ENCODE data around the gene ADIPOQ.
"Not testable (repeated sequence)": the region's sequence is repeated elsewhere in the genome, so short reads cannot be mapped to it uniquely, and the experiment has no call there.

The ADIPOQ gene

GRCh38 chr3:186842426-186843038 is at the start of gene ADIPOQ:
Gene ADIPOQ, plus strand, starts transcription at chr3:186842710. Its CDS starts 10,349 bp downstream, at chr3:186853059.
- DNase-seq = no peak

GRCh38 chr3:186798239-186798874 is 44.2 kb upstream of the ADIPOQ start:
- no peak for DNase-seq

DNA sequence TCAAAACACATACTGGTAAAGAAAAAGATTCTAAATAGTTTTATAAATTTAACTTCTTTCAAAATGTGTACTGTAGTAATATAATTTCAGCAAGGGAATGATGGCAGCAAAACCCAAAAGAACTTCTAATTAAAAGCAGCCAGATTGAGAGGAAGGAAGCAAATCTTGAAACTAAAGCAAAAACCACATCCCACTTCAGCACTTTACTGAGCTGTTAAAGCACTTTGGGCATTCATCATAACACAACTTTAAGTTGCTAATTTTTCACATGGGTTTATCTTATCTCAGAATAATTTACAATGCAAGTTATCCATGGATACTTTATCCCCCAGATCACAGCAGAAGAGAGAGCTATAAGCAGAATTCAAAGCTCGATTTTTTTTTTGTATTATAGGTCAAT is 42.2 kb upstream of the ADIPOQ start:
- no peak for DNase-seq

- no peak for DNase-seq
These were observed 39.8 kb upstream of the ADIPOQ start for GRCh38 chr3:186802701-186803100.

- not testable (repeated sequence) for DNase-seq
These were observed 39.1 kb upstream of the ADIPOQ start for GRCh38 chr3:186803447-186803846.

DNA sequence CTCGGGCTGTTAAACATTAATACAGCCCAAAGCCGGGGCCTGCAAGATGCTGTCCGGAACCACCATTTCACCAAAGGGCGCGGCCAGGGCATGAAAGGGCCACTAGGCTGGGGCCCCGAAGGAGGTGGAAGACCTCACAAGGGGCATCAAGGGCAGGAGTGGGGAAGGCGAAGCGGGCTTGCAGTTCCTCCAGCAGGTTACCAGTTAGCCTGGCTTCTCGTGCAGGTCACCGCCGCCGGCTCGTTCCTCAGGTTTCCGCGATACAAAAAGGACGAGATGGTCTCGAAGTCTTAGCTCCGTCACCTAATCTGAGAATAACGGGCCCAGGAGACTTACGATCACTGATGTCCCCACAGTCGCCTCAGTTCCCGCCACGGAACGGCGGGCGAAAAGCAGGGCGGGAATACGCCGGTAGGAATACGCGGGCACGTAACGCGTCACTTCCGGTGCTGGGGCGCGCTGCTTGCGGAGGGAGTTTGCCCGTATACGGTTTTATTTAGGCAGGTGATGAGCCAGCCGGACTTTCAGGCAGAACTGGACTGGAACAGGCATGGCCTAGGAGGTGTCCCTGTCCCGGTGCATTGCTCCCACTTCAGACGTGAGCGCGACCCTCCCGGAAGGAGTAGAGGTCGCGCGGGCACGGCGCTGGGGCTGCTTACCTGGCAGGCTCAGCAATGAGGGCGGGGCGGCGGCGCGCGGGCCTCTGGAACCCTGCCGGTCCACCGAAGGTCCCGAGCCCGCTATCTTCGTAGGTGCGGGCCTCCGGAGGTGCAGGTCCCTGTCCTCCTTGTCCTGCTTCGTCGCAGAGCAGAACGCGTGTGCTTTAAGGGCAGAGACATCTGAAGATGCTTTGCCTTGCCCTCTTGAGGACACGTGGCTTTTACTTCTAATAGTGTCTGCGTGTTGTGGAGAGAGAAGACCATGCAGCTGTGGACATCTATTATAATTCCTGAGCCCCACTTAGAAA is 36.1 kb upstream of the ADIPOQ start, which contains the start of gene RFC4:
Gene RFC4 (minus strand): TSS at position 394 of the 967 bp plus-strand sequence. CDS start 1,769 bp downstream, outside the sequence.
- DNase-seq = peak; percentile 52

DNA sequence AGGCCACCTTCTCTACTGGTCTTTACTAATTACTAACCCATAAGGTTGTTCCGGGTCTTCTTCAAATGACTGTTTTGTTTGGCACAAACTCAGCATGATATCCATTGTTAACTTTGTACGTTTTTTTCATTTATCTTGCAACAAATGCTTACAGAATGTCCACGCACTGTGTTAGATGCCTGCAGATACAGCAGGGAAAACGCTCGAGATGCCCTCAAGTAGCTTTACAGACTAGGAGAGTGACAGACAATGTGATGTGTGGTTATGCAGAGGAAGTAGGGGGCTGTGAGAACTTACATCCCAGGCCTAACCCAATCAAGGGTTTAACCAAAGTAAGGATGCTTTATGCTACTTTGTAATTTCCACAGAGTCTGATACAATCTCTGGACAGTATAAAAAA is 35.3 kb upstream of the ADIPOQ start:
- no peak for DNase-seq

DNA sequence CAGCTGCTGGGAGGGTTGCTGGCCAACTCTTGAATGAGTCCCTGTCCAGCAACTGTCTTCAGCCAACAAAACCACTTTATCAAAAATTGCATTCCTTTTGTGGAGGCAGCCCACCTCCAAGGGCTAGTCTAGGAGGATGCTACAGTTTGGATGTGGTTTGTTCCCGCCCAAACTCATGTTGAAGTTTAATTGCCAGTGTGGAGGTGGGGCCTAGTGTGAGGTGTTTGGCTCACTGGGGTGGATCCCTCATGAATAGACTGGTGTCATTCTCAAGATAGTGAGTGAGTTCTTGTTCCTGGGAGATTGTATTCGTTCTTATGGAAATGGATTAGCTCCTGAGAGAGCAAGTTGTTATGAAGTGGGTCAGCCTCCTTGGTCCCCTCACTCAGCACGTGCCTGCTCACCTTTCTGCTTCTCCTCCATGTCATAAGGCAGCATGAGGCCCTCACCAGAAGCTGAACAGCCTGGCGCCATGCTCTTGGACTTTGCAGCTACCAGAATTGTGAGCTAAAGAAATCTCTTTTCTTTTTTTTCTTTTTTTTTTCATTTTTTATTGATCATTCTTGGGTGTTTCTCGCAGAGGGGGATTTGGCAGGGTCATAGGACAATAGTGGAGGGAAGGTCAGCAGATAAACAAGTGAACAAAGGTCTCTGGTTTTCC is 32.0 kb upstream of the ADIPOQ start:
- DNase-seq = no peak

DNA sequence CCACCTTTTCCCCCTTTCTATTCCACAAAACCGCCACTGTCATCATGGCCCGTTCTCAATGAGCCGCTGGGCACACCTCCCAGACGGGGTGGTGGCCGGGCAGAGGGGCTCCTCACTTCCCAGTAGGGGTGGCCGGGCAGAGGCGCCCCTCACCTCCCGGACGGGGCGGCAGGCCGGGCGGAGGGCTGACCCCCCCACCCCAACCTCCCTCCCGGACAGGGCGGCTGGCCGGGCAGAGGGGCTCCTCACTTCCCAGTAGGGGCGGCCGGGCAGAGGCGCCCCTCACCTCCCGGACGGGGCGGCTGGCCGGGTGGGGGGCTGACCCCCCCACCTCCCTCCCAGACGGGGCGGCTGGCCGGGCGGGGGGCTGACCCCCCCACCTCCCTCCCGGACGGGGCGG is 31.2 kb upstream of the ADIPOQ start:
- DNase-seq = not testable (repeated sequence)

DNA sequence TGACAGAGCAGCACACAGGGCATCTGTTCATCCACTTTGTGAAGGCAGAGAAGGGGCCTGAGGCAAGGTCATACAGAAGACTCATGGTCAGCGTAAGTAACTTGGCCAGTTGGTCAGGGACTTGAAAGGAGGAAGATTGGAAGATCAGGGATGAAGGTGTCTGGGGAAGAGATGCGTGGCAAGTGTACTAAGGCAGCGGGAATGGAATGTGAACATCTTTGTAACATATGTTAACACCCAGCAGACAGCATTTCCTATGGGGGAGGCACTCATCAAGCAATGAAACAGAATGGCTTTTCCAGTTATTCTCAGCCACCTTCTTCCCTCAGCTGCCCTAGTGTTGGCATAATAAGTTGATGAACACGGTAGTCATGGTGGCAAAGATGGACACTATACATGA is 28.4 kb upstream of the ADIPOQ start:
- no peak for DNase-seq

DNA sequence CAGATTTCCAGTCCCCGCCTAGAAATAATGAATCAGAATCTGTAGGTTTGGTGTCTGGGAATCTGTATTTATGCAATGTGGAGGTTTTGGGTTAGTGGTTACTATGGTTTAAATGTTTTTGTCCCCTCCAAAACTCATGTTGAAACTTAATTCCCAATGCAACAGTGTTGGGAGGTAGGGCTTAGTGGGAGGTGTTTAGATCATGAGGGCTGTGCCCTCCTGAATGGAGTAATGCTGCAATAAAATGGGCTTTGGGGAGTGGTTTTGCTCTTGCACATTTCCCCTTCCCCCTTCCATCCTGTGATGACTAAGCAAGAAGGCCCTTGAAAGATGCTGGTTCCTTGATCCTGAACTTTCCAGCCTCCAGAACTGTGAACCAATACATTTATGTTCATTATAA is 27.1 kb upstream of the ADIPOQ start:
- no peak for DNase-seq

DNA sequence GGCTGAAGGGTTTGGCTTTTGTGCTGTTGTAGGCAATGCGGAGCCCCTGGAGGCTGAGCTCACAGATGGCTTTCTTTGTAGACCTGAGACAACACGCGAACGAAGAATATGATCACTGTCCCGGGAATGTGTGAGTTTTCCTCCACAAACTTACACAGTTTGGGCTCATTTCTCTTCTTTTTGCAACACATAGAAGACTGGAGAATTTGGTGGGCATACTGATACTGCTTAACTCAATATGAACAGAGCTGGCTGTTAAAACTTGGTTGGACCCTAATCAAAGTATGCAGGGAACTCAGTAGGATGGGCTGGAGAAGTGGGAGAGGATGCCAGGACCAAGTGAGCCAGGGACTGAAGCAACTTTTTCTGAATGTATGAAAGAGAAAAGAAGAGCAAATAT is 24.0 kb upstream of the ADIPOQ start:
- DNase-seq = no peak

DNA sequence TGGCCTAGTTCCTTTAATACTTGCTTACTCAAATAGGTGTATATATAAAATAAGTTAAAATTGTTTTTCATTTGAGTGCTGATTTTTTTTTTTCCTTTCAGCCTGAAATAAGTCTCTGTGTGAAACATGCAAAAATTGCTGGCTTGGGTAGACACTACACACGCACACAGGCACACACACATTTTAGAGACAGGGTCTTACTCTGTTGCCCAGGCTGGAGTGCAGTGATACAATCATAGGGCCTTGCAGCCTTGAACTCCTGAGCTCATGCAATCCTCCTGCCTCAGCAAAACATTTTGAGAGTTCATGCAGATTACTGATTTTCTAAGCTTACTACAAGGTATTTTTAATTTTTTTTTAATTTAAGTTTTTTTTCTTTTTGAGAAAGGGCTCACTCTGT is 23.6 kb upstream of the ADIPOQ start:
- DNase-seq = no peak

- peak; percentile 61 for DNase-seq
These were observed 20.8 kb upstream of the ADIPOQ start for GRCh38 chr3:186821429-186822387.

GRCh38 chr3:186822388-186822759 is 20.1 kb upstream of the ADIPOQ start:
- DNase-seq = not testable (repeated sequence)

DNA sequence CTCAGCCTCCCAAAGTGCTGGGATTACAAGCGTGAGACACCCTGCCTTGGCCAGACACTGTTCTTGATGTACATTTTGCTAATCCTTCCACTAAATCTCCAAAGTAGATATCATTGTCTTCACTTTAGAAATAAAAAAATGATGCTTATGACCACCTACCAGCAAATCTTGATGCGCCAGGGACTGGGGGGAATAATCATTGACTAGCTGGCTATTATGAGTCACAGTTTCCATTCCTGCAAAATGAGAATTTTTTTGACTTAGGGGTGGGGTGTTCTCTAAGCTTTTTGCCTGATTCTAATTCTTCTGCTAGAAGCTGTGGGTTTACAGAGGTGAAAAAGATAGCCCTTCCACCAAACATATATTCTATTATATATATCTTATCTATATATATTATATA is 19.1 kb upstream of the ADIPOQ start:
- no peak for DNase-seq

DNA sequence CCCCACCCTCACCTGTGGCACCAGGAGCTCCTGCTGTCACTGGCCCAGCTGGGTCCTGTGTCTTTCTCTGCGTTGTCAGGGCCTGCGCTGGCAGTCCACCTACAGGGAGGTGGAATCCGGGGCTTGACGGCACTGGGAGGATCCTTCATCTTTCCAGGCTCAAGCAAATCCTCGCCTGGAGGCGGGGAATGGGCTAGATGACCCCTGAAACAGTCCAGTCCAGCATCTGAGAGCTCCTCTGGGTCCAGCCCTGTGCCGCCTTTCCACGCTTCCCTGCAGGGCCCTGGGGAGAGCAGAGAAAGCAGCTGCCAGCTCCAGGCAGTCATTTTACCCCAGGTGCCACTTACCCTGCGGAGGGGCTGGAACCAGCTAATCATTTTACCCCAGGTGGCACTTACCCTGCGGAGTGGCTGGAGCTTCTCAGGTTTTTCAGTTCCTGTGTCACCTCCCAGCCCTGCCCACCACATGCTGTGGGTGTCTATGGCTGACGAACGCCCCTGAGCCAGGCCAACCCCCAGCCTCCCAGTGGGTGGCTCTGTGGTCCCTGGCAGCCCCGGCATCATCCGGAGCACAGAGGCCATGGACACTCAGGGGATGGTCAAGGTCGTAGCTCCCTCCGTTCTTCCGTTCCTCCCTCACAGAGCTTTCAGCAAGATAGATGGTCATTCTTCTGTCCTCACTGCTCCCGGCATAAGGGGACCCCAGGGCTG is 17.9 kb upstream of the ADIPOQ start:
- DNase-seq = no peak

- DNase-seq = no peak
These were observed 17.2 kb upstream of the ADIPOQ start for GRCh38 chr3:186825294-186825821.

- no peak for DNase-seq
These were observed 16.6 kb upstream of the ADIPOQ start for GRCh38 chr3:186825872-186826409.

DNA sequence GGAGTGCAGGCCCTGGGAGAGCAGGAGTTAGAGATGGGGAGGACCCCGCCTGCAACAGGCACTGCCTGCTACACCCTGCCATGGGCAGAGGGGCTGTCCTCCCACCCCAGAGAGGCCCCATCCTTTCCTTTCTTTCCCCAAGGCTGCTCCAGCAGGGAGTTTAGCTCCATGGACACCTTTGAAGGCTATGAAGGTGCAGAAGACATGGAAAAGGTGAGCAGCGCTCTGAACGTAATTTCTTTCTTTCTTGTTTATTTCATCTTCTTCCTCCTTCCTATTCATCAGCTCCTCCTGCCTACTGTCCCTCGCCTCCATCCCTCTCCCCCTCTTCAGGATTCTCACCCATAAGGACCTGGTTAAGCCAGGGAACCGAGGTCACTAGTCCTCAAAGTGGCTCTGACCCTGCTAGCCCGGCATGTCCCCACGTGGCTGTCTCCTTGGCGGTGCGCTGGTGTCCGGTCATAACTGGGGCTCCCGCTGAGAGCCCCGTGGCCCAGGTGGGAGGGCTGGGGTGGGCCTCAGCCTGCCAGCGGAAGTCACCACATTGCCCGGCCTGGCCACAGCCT is 16.0 kb upstream of the ADIPOQ start:
- no peak for DNase-seq
